ENCODE data around the gene CENPC. TPM values are rescaled to one million over a fixed set of nuclear protein-coding genes. Genes with fewer than 3 reads are reported as not detected.
"Not testable (repeated sequence)": the region's sequence is repeated elsewhere in the genome, so short reads cannot be mapped to it uniquely, and the experiment has no call there.

CENPC gene
- total and polyA plus RNA-seq, 2 experiments from 2014 or later = 21.6 to 24.5 TPM

DNA sequence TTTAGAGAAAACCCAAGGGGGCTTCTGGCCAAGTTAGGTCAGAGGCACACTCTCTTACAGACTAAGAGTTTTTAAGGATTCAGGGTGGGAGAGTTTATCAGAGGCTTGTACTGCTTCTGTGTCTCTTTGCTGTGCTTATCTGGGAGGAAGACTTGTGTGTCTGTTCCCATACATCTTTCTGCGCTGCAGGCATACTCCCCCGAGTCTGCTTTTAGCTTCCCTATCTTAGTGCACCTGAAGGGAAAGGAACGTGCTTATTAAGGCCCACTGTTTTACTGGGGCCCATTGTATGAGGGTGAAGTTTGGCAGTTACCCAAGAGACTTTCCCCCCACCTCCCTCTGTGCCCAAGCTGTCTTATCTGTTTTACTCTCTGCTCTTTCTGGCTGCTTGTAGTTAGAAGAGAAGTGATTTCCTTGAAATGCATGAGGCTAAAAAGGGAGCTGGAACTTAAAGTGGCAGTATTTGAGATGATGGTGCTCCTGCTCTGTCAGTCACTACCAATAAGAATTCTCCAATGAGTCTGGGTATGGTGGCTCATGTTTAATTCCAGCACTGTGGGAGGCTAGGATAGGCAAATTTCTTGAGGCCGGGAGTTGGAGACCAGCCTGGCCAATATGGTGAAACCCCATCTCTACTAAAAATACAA, 7.0 kb upstream of the CENPC start:
- not testable (repeated sequence) for H3K4me1 Mint-ChIP-seq; H2AFZ ChIP-seq; H3K4me2 ChIP-seq; H3K27ac ChIP-seq (ENCODE audit: low read depth); H3K4me3 Mint-ChIP-seq; H3K27me3 Mint-ChIP-seq (ENCODE audit: insufficient read depth, low read depth, poor library complexity); DNase-seq (ENCODE audit: low spot score); H3K27ac Mint-ChIP-seq; ATAC-seq; H3K36me3 ChIP-seq (ENCODE audit: insufficient read depth); H3K4me3 ChIP-seq; H3K4me1 ChIP-seq (ENCODE audit: insufficient read depth); H3K9me2 ChIP-seq (ENCODE audit: insufficient read depth); H4K20me1 ChIP-seq (replicated peaks; ENCODE audit: insufficient read depth); H3K27me3 ChIP-seq (ENCODE audit: insufficient read depth); H3K9me3 Mint-ChIP-seq; H3K79me2 ChIP-seq (replicated peaks; ENCODE audit: insufficient read depth); H3F3A ChIP-seq (replicated peaks; ENCODE audit: low read depth); H3K36me3 Mint-ChIP-seq (ENCODE audit: low read depth)

DNA sequence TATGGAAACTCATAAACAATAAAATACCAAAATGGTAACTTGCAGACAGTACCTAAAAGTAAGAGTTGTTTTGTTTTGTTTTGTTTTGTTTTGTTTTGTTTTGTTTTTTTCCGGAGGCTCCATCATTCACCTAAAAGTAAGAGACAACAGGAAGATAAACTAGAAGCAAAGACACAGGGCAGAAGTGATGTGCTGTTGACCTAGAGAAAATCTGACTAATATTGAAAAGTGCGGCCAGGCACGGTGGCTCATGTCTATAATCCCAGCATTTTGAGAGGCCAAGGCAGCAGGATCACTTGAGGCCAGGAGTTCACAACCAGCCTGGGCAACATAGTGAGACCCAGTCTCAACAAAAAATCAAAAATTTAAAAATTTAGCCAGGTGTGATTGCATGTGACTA, 5.6 kb upstream of the CENPC start:
- H3K9me3 Mint-ChIP-seq = no peaks in the 10 kb centered on the region
- H3K79me2 ChIP-seq (replicated peaks; ENCODE audit: insufficient read depth) = no peaks in the 10 kb centered on the region
- no peak overlapping the region for H3K4me3 ChIP-seq
- H3K27ac ChIP-seq (ENCODE audit: low read depth) = no peak overlapping the region
- H3K27me3 Mint-ChIP-seq (ENCODE audit: insufficient read depth, low read depth, poor library complexity) = peaks cover 3% of the 10 kb centered on the region
- no peaks in the 10 kb centered on the region for H3F3A ChIP-seq (replicated peaks; ENCODE audit: low read depth)
- no peaks in the 10 kb centered on the region for H3K36me3 Mint-ChIP-seq (ENCODE audit: low read depth)
- H3K4me3 Mint-ChIP-seq = no peak overlapping the region
- no peaks in the 10 kb centered on the region for H3K9me2 ChIP-seq (ENCODE audit: insufficient read depth)
- no peak overlapping the region for H2AFZ ChIP-seq
- no peaks in the 10 kb centered on the region for H3K27me3 ChIP-seq (ENCODE audit: insufficient read depth)
- no peaks in the 10 kb centered on the region for H3K36me3 ChIP-seq (ENCODE audit: insufficient read depth)
- H3K27ac Mint-ChIP-seq = no peak overlapping the region
- DNase-seq (ENCODE audit: low spot score) = no peak
- no peaks in the 10 kb centered on the region; the same call in 1 of the 2 replicates for H3K4me1 ChIP-seq (ENCODE audit: insufficient read depth)
- no peaks in the 10 kb centered on the region for H4K20me1 ChIP-seq (replicated peaks; ENCODE audit: insufficient read depth)
- peaks cover 5% of the 10 kb centered on the region for H3K4me1 Mint-ChIP-seq
- ATAC-seq = no peak
- no peak overlapping the region for H3K4me2 ChIP-seq
- TF ChIP-seq, protein P1, sequence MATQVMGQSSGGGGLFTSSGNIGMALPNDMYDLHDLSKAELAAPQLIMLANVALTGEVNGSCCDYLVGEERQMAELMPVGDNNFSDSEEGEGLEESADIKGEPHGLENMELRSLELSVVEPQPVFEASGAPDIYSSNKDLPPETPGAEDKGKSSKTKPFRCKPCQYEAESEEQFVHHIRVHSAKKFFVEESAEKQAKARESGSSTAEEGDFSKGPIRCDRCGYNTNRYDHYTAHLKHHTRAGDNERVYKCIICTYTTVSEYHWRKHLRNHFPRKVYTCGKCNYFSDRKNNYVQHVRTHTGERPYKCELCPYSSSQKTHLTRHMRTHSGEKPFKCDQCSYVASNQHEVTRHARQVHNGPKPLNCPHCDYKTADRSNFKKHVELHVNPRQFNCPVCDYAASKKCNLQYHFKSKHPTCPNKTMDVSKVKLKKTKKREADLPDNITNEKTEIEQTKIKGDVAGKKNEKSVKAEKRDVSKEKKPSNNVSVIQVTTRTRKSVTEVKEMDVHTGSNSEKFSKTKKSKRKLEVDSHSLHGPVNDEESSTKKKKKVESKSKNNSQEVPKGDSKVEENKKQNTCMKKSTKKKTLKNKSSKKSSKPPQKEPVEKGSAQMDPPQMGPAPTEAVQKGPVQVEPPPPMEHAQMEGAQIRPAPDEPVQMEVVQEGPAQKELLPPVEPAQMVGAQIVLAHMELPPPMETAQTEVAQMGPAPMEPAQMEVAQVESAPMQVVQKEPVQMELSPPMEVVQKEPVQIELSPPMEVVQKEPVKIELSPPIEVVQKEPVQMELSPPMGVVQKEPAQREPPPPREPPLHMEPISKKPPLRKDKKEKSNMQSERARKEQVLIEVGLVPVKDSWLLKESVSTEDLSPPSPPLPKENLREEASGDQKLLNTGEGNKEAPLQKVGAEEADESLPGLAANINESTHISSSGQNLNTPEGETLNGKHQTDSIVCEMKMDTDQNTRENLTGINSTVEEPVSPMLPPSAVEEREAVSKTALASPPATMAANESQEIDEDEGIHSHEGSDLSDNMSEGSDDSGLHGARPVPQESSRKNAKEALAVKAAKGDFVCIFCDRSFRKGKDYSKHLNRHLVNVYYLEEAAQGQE (IDR thresholded peaks at IDR 0.05; ENCODE audit: unreplicated experiment) = no peak
- no peak for TF ChIP-seq ZNF114 (CRISPR knock-in tag; IDR thresholded peaks at IDR 0.05)

DNA sequence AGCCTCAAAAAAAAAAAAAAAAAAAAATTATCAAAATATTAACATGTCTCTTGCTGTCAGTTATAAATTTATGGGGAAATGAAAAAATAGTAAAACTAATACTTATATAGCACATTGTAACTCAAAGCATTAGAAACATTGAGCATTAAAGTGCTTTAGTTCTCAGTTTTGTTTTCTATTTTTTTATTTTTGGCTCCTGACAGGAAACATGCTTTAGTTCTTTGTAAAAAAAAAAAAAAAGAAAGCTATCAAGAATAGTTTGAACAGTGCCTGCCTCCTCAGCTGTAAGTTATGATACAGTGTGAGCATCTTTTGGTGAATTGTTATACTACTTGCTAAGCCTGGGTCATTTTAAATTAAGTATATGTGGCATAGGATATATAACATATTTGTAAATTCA, 5.1 kb upstream of the CENPC start:
- H4K20me1 ChIP-seq (replicated peaks; ENCODE audit: insufficient read depth) = no peaks in the 10 kb centered on the region
- peaks cover 3% of the 10 kb centered on the region for H3K4me1 Mint-ChIP-seq

More for the DNA sequence above, 5.1 kb upstream of the CENPC start:
- no peaks in the 10 kb centered on the region for H3K9me2 ChIP-seq (ENCODE audit: insufficient read depth)
- no peaks in the 10 kb centered on the region for H3K9me3 Mint-ChIP-seq
- no peaks in the 10 kb centered on the region for H3K36me3 ChIP-seq (ENCODE audit: insufficient read depth)
- no peak for DNase-seq (ENCODE audit: low spot score)
- peaks cover 5% of the 10 kb centered on the region for H3K27me3 Mint-ChIP-seq (ENCODE audit: insufficient read depth, low read depth, poor library complexity)
- no peaks in the 10 kb centered on the region for H3K36me3 Mint-ChIP-seq (ENCODE audit: low read depth)
- TF ChIP-seq CREB1 (CRISPR knock-in tag; IDR thresholded peaks at IDR 0.05; ENCODE audit: low read depth) (no peak), JUNB (IDR thresholded peaks at IDR 0.05; ENCODE audit: unreplicated experiment) (no peak), STAT1 (IDR thresholded peaks at IDR 0.05; ENCODE audit: unreplicated experiment) (no peak), ZNF331 (CRISPR knock-in tag; IDR thresholded peaks at IDR 0.05; ENCODE audit: low read depth) (no peak), ZNF114 (CRISPR knock-in tag; IDR thresholded peaks at IDR 0.05) (no peak)
- no peaks in the 10 kb centered on the region for H3F3A ChIP-seq (replicated peaks; ENCODE audit: low read depth)
- H3K4me3 Mint-ChIP-seq = no peak overlapping the region
- ATAC-seq = no peak
- H3K79me2 ChIP-seq (replicated peaks; ENCODE audit: insufficient read depth) = no peaks in the 10 kb centered on the region
- no peaks in the 10 kb centered on the region; the same call in 1 of the 2 replicates for H3K4me1 ChIP-seq (ENCODE audit: insufficient read depth)
- H3K27me3 ChIP-seq (ENCODE audit: insufficient read depth) = no peaks in the 10 kb centered on the region
- no peak overlapping the region for H2AFZ ChIP-seq
- no peak overlapping the region for H3K4me2 ChIP-seq
- no peak overlapping the region for H3K27ac ChIP-seq (ENCODE audit: low read depth)
- H3K4me3 ChIP-seq = no peak overlapping the region
- no peak overlapping the region for H3K27ac Mint-ChIP-seq
